ENCODE measurements around the gene OSER1. TPM values are rescaled to one million over a fixed set of nuclear protein-coding genes. Genes with fewer than 3 reads are reported as not detected.

The OSER1 gene
- polyA plus RNA-seq, 1 donor (not counting 4 experiments of a cell fraction or from before 2014, with no cell fraction given), result 41.5 TPM

GRCh38 chr20:44219791-44220190 lies 9.2 kb upstream of the OSER1 start:
- Histone ChIP-seq H3K9me3 (ENCODE audit: control insufficient read depth, low read depth, low read length) (no peaks in the 10 kb centered on the region), H3K9ac (ENCODE audit: control insufficient read depth, extremely low read depth, insufficient read depth, low read length) (no peak overlapping the region), H3K27ac (ENCODE audit: control insufficient read depth, insufficient read depth, low read length) (no peak overlapping the region), H3K4me1 (ENCODE audit: control insufficient read depth, extremely low read depth, insufficient read depth, low read length) (peaks cover 10% of the 10 kb centered on the region), H3K4me2 (ENCODE audit: control insufficient read depth, extremely low read depth, insufficient read depth, low read depth, low read length) (no peak overlapping the region), H3K4me3 (ENCODE audit: control insufficient read depth in 2 of 3, extremely low read depth in 1 of 3, insufficient read depth in 2 of 3, low read depth in 1 of 3, low read length in 3 of 3) (no peak overlapping the region), H3K79me2 (ENCODE audit: control insufficient read depth, insufficient read depth, low read length) (no peaks in the 10 kb centered on the region), H2AFZ (ENCODE audit: control insufficient read depth, low read length) (no peak overlapping the region), H3K9me1 (ENCODE audit: control insufficient read depth, extremely low read depth, insufficient read depth, low read length) (no peaks in the 10 kb centered on the region), H4K20me1 (ENCODE audit: control insufficient read depth, extremely low read depth, insufficient read depth, low read length) (no peaks in the 10 kb centered on the region), H3K27me3 (ENCODE audit: control insufficient read depth, extremely low read depth, insufficient read depth, low read length) (no peaks in the 10 kb centered on the region), H3K36me3 (ENCODE audit: control insufficient read depth in 2 of 2, extremely low read depth in 1 of 2, insufficient read depth in 2 of 2, low read length in 2 of 2) (no peaks in the 10 kb centered on the region)
- no peak for DNase-seq (ENCODE audit: low read depth, low spot score)
- no peak for FAIRE-seq
- TF ChIP-seq EZH2 (IDR thresholded peaks at IDR 0.05; ENCODE audit: low read length), result no peak
- TF ChIP-seq CTCF (optimal IDR thresholded peaks at IDR 0.05 in 1 of 3, IDR thresholded peaks at IDR 0.05 in 1 of 3, conservative IDR thresholded peaks at IDR 0.05 in 1 of 3; ENCODE audit: extremely low read depth in 1 of 3, insufficient read depth in 2 of 3, low read length in 3 of 3), result no peak
- dilution Hi-C loops (cut with MboI; ENCODE audit: extremely low pct_ligation_motif_present, low sequenced_read_pairs), result loop anchor here (10.0 kb wide), 1 partner anchor 165 kb away; no protein-coding TSS in a partner anchor

GRCh38 chr20:44219170-44219730 lies 8.7 kb upstream of the OSER1 start:
- Histone ChIP-seq H3K9ac (ENCODE audit: control insufficient read depth, extremely low read depth, insufficient read depth, low read length) (no peak overlapping the region), H3K36me3 (ENCODE audit: control insufficient read depth in 2 of 2, extremely low read depth in 1 of 2, insufficient read depth in 2 of 2, low read length in 2 of 2) (no peaks in the 10 kb centered on the region), H3K27ac (ENCODE audit: control insufficient read depth, insufficient read depth, low read length) (no peak overlapping the region), H3K27me3 (ENCODE audit: control insufficient read depth, extremely low read depth, insufficient read depth, low read length) (no peaks in the 10 kb centered on the region), H3K9me3 (ENCODE audit: control insufficient read depth, low read depth, low read length) (no peaks in the 10 kb centered on the region), H3K4me2 (ENCODE audit: control insufficient read depth, extremely low read depth, insufficient read depth, low read depth, low read length) (no peak overlapping the region), H2AFZ (ENCODE audit: control insufficient read depth, low read length) (no peak overlapping the region), H3K4me1 (ENCODE audit: control insufficient read depth, extremely low read depth, insufficient read depth, low read length) (peaks cover 10% of the 10 kb centered on the region), H3K9me1 (ENCODE audit: control insufficient read depth, extremely low read depth, insufficient read depth, low read length) (no peaks in the 10 kb centered on the region), H3K4me3 (ENCODE audit: control insufficient read depth in 2 of 3, extremely low read depth in 1 of 3, insufficient read depth in 2 of 3, low read depth in 1 of 3, low read length in 3 of 3) (no peak overlapping the region), H4K20me1 (ENCODE audit: control insufficient read depth, extremely low read depth, insufficient read depth, low read length) (no peaks in the 10 kb centered on the region), H3K79me2 (ENCODE audit: control insufficient read depth, insufficient read depth, low read length) (no peaks in the 10 kb centered on the region)
- DNase-seq (ENCODE audit: low read depth, low spot score) (no peak), FAIRE-seq (no peak)
- dilution Hi-C loops (cut with MboI; ENCODE audit: extremely low pct_ligation_motif_present, low sequenced_read_pairs), result loop anchor here (10.0 kb wide), 1 partner anchor 166 kb away; no protein-coding TSS in a partner anchor
- TF ChIP-seq CTCF (optimal IDR thresholded peaks at IDR 0.05 in 1 of 3, IDR thresholded peaks at IDR 0.05 in 1 of 3, conservative IDR thresholded peaks at IDR 0.05 in 1 of 3; ENCODE audit: extremely low read depth in 1 of 3, insufficient read depth in 2 of 3, low read length in 3 of 3), result no peak
- no peak for TF ChIP-seq EZH2 (IDR thresholded peaks at IDR 0.05; ENCODE audit: low read length)
